K562 (cell line): Measurements from ENCODE around the gene SDSL.

Experiments used
- BHLHE40 ChIP-seq: IDR thresholded peaks from 2 replicates; pipeline ENCODE4 v1.6.1; 2011; ENCODE audit warnings: low read length, improper control_type of control experiment
- CHD2 ChIP-seq: IDR thresholded peaks from 2 replicates; pipeline ENCODE4 v1.6.1; 2011; ENCODE audit warnings: low read depth, low read length
- EP300 ChIP-seq: IDR thresholded peaks from 2 replicates; pipeline ENCODE4 v1.6.1; 2012; ENCODE audit warnings: low read length, improper control_type of control experiment
- RFX5 ChIP-seq: IDR thresholded peaks from 2 replicates; pipeline ENCODE4 v1.6.1; 2011; ENCODE audit warnings: low read depth, mild to moderate bottlenecking, improper control_type of control experiment, low read length
- SP1 ChIP-seq: sonication (generic); formaldehyde crosslinking; IDR thresholded peaks from 2 replicates; pipeline ENCODE4 v1.8.1; 2022; ENCODE audit warnings: mild to moderate bottlenecking, missing genetic modification reagents
- ZBTB17 ChIP-seq: fragments of 450-650 bp; formaldehyde crosslinking; IDR thresholded peaks from 2 replicates; pipeline ENCODE4 v1.4.0; 2020; ENCODE audit warnings: mild to moderate bottlenecking
- TF ChIP-seq, protein P1 (sequence below), 3 experiments: IDR thresholded peaks in 2 of 3; conservative IDR thresholded peaks in 1 of 3; 2 replicates each; pipeline ENCODE4 v1.5.1; 2011 to 2012; ENCODE audit warnings: low read length in 3 of 3, mild to moderate bottlenecking in 3 of 3, control low read depth in 2 of 3, improper control_type of control experiment in 1 of 3, inconsistent platforms in 1 of 3, low read depth in 1 of 3, mixed read lengths in 1 of 3, moderate library complexity in 1 of 3; ENCODE audit not compliant: insufficient read depth in 2 of 3

DNA sequence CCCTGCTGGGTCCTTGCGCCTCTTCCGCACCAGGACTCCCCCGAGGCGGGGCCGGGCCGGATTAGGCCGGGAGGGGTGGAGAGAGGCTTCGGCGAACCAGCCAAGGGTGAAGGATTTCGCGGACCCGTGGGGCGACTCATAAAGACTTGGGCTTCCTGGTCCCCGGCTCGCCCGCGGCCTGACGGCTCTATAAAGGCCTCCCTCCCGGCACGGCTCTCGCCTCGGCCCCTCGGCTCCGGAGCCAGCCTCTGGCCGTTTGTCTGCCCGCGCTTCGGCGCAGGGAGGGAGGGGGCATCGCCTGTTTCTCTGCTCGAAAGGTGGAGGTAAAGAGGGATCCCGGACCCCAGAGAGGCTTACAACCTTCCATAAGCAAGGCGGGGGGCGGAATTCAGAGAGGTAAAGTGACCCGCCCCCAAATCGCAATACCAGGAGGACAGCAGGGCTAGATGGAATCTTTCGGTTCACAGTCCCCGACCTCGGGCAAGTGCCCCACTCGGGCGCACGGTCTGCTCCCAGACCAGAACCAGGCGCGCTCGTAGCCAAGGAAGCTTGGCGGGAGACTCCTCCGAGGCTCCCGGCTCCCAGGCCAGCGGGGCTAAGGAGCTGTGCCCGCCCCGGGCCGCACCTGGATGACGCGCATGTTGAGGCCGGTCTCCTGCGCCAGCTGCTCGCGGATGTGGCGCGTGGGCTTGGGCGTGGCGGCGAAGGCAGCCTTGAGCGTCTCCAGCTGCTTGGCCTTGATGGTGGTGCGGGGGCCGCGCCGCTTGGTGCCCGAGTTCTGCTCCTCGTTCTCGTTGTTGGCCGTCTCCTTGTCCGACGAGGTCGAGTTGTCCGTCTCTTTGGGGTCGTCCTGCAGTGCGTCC lies 45.6 kb downstream of the SDSL start:
- no peak for TF ChIP-seq ZBTB17 (CRISPR knock-in tag)
- TF ChIP-seq, protein P1, sequence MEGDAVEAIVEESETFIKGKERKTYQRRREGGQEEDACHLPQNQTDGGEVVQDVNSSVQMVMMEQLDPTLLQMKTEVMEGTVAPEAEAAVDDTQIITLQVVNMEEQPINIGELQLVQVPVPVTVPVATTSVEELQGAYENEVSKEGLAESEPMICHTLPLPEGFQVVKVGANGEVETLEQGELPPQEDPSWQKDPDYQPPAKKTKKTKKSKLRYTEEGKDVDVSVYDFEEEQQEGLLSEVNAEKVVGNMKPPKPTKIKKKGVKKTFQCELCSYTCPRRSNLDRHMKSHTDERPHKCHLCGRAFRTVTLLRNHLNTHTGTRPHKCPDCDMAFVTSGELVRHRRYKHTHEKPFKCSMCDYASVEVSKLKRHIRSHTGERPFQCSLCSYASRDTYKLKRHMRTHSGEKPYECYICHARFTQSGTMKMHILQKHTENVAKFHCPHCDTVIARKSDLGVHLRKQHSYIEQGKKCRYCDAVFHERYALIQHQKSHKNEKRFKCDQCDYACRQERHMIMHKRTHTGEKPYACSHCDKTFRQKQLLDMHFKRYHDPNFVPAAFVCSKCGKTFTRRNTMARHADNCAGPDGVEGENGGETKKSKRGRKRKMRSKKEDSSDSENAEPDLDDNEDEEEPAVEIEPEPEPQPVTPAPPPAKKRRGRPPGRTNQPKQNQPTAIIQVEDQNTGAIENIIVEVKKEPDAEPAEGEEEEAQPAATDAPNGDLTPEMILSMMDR (IDR thresholded peaks at IDR 0.05 in 2 of 3, conservative IDR thresholded peaks at IDR 0.05 in 1 of 3; ENCODE audit: insufficient read depth in 2 of 3, low read depth in 1 of 3, low read length in 3 of 3) = no peak
- TF ChIP-seq BHLHE40 = no peak
- no peak for TF ChIP-seq SP1 (CRISPR knock-in tag)
- no peak for TF ChIP-seq EP300
- no peak for TF ChIP-seq CHD2
- TF ChIP-seq RFX5 = no peak
